Pons (tissue), 1 donor: ENCODE data around the gene MGMT.

Source experiments
- DNase-seq: peaks from one replicate; pipeline ENCODE4 v3.0.0-alpha.2; 2016; ENCODE audit warnings: low spot score

The MGMT gene

GRCh38 chr10:129589546-129589945 lies 122.5 kb downstream of the MGMT start:
- no peak for DNase-seq

- DNase-seq, result no peak
Measured at GRCh38 chr10:129593953-129594352, 126.9 kb downstream of the MGMT start.

- no peak for DNase-seq
Measured at GRCh38 chr10:129594811-129595210, 127.8 kb downstream of the MGMT start.

- no peak for DNase-seq
Measured at GRCh38 chr10:129598413-129598812, 131.4 kb downstream of the MGMT start.

GRCh38 chr10:129599160-129599559 lies 132.1 kb downstream of the MGMT start:
- no peak for DNase-seq

- DNase-seq, result no peak
Measured at GRCh38 chr10:129601737-129602136, 134.7 kb downstream of the MGMT start.

GRCh38 chr10:129602938-129603535 lies 136.0 kb downstream of the MGMT start:
- no peak for DNase-seq

- DNase-seq, result no peak
Measured at GRCh38 chr10:129604333-129605032, 137.4 kb downstream of the MGMT start.

GRCh38 chr10:129605266-129605985 lies 138.4 kb downstream of the MGMT start:
- no peak for DNase-seq

- DNase-seq, result no peak
Measured at GRCh38 chr10:129605986-129606518, 139.0 kb downstream of the MGMT start.

GRCh38 chr10:129607607-129608109 lies 140.6 kb downstream of the MGMT start:
- DNase-seq, result no peak

- no peak for DNase-seq
Measured at GRCh38 chr10:129608653-129609052, 141.6 kb downstream of the MGMT start.

- DNase-seq, result no peak
Measured at GRCh38 chr10:129609551-129609950, 142.5 kb downstream of the MGMT start.

GRCh38 chr10:129612481-129613109 lies 145.6 kb downstream of the MGMT start:
- no peak for DNase-seq

GRCh38 chr10:129613377-129613980 lies 146.4 kb downstream of the MGMT start:
- no peak for DNase-seq

GRCh38 chr10:129614341-129614740 lies 147.3 kb downstream of the MGMT start:
- no peak for DNase-seq

- no peak for DNase-seq
Measured at GRCh38 chr10:129615381-129615780, 148.3 kb downstream of the MGMT start.

GRCh38 chr10:129615921-129616525 lies 149.0 kb downstream of the MGMT start:
- DNase-seq, result no peak

- no peak for DNase-seq
Measured at GRCh38 chr10:129617768-129618167, 150.7 kb downstream of the MGMT start.

GRCh38 chr10:129621062-129621461 lies 154.0 kb downstream of the MGMT start:
- DNase-seq, result no peak

GRCh38 chr10:129621693-129622092 lies 154.7 kb downstream of the MGMT start:
- no peak for DNase-seq
